HG03558 (cell line): ENCODE results near the gene TERT.
"Not testable (repeated sequence)": the region's sequence is repeated elsewhere in the genome, so short reads cannot be mapped to it uniquely, and the experiment has no call there.

Source experiments
- ATAC-seq: cut with Tn5 transposase; IDR thresholded peaks from one replicate; pipeline ENCODE4 v1.9.1; 2021; ENCODE audit warnings: moderate number of reproducible peaks; ENCODE audit not compliant: unreplicated experiment; ENCODE audit errors: extremely low read depth

Gene TERT

DNA sequence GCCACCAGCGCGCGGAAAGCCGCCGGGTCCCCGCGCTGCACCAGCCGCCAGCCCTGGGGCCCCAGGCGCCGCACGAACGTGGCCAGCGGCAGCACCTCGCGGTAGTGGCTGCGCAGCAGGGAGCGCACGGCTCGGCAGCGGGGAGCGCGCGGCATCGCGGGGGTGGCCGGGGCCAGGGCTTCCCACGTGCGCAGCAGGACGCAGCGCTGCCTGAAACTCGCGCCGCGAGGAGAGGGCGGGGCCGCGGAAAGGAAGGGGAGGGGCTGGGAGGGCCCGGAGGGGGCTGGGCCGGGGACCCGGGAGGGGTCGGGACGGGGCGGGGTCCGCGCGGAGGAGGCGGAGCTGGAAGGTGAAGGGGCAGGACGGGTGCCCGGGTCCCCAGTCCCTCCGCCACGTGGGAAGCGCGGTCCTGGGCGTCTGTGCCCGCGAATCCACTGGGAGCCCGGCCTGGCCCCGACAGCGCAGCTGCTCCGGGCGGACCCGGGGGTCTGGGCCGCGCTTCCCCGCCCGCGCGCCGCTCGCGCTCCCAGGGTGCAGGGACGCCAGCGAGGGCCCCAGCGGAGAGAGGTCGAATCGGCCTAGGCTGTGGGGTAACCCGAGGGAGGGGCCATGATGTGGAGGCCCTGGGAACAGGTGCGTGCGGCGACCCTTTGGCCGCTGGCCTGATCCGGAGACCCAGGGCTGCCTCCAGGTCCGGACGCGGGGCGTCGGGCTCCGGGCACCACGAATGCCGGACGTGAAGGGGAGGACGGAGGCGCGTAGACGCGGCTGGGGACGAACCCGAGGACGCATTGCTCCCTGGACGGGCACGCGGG is at the start of gene TERT:
TERT (minus strand) TSS at position 234 of the 815 bp plus-strand sequence; CDS start at position 155, 79 bp downstream.
- ATAC-seq: no peak

DNA sequence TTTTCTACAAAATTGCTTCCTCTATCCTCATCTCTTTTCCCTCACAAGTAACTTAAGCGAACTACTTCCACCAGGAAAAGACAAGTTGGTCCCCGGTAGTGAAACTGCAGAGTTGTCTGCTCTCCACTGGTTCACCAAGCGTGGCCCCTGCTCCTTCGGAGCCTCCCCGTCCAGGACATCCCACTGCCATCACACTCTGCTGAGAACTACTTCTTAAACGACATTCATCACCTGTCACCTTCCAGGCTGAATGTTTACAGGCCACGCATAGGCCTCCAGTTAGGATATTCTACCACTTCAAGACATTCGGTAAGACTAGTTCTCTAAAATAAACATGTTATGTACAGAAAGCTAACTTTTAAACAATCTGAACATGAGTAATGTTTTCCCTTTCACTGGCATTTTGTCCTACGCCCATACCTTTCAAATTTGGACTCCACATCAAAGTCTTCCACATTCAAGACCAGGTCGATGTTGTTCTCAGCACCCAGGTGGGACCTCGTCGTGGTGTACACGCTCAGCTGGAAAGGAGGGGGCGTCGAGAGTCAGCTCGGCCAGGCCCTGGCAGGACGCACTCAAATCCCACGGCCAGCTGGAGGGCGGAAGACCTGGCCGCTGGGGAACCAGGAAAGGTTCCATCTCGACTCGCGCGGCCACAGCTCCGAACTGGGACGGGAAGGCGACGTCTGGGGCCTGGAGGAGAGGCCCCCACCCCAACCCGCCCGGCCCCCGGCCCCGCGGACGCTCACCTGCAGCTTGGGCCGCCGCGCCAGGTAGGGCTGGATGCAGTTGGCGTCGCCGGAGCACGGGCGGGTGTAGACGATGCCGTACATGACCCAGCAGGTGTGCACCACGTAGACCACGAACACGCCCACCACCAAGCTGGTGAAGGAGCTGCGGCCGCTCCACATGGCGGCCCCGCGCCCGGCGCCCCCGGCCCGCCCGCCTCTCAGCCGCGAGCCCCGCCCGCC is 49.3 kb upstream of the TERT start:
- no peak for ATAC-seq

DNA sequence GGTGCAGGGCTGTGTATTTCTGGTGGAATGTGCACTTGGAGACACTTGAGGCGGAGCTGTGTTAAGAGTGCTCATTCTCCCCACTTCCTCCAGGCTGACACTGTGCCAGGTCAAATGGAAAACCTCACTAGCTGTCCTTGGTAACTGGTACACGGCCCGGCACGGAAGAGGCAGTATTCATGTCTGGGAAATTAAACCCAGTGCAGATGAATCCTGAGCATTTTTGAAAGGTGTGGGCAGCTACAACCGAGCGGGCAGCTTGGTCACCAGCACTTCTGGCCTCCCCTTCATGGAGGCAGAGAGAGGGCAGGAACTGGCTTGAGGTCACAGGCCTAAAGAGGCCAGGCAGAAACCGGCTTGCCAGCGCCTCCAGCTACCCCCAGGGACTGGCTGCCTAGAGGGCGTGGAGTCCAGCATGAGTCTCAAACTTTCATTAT is 48.5 kb upstream of the TERT start:
- no peak for ATAC-seq

DNA sequence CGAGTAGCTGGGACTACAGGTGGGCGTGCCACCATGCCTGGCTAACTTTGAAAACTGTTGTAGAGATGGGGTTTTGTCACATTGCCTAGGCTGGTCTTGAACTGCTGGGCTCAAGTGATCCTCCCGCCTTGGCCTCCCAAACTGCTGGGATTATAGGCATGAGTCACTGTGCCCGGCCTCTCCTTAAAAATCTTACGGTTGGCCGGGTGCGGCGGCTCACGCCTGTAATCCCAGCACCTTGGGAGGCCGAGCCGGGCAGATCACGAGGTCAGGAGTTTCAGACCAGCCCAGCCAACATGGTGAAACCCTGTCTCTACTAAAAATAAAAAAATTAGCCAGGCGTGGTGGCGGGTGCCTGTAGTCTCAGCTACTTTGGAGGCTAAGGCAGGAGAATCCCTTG is 47.8 kb upstream of the TERT start:
- not testable (repeated sequence) for ATAC-seq

DNA sequence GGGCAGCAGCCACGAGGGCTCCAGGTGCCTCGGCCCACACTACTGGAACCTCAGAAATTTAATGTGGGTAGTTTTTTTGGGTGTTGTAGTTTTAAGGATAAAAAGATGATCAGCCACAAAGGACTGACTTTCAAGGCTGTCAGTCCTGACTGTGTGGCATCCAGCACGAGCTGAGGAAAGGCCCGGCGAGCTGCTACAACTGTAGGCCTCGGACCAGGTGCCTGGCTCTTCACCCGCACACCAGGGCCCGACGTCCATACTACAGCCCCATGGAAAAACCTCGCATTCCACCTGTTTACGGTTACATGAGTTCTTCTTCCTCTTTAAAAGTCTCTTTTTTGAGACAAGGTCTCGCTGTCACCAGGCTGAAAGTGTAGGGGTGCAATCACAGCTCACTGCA is 47.4 kb upstream of the TERT start:
- no peak for ATAC-seq

DNA sequence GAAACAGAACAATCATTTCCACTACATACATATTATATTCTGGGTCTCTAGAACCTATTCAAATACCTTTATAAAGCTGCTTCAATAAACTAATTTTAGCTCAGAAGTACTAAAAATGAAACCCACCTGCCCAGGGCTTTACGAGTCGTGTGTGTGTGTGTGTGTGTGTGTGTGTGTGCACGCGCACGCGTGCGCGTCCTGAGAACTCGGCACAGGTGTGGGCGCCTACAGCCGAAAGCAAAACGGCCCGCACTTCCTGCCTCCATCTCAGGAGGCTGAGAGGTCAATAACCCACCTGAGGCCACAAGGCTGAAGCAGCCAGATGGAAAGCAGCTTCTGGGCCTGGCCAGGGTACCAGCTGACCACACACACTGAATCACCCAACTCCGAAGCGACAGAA is 47.0 kb upstream of the TERT start:
- ATAC-seq: no peak

DNA sequence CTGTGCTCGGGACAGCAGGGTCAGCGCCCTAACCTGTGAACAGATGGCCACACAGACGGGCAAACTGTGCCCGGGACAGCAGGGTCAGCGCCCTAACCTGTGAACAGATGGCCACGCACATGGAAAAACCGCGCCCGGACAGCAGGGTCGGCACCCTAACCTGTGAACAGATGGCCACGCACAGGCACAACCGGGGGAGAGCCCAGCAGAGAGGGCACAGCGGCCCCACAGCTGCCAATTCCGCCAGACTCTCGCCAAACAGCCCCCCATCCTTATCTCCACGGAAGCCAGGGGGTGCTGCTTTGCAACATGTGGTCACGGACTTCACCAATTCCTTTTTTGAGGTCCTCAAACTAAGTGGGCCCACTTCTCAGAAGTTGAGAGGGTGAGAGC is 44.9 kb upstream of the TERT start:
- ATAC-seq: not testable (repeated sequence)

DNA sequence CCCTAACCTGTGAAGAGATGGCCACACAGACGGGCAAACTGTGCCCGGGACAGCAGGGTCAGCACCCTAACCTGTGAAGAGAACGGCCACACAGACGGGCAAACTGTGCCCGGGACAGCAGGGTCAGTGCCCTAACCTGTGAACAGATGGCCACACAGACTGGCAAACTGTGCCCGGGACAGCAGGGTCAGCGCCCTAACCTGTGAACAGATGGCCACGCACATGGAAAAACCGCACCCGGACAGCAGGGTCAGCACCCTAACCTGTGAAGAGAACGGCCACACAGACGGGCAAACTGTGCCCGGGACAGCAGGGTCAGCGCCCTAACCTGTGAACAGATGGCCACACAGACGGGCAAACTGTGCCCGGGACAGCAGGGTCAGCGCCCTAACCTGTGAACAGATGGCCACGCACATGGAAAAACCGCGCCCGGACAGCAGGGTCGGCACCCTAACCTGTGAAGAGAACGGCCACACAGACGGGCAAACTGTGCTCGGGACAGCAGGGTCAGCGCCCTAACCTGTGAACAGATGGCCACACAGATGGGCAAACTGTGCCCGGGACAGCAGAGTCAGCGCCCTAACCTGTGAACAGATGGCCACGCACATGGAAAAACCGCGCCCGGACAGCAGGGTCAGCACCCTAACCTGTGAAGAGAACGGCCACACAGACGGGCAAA is 44.4 kb upstream of the TERT start:
- ATAC-seq: not testable (repeated sequence)

DNA sequence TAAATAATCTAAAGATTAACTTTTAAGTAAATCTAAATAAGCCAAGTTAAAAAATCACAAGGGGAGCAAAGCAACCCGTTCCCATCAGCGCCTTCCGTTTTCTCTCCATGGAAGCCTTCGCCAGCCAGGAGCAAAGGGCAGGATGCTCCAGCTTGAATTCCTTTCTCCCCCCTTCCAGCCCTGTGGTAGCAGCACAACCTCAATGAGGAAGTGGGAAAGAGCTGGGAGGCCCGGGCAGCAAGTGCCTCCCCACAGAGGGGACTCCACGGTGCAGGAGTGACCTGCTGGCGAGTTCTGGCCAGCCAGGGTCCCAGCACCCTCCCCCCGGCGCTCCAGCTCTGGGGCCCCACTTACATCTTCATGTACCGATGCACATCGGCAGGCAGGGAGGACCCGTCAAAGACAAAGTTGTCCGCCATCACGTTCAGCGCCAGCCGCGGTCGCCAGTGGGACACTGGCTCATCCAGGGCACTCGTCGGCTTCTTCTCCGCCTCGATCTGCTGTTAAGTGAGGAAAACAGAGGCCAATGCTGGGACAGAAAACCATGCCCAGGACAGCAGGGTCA is 43.7 kb upstream of the TERT start:
- ATAC-seq: no peak

DNA sequence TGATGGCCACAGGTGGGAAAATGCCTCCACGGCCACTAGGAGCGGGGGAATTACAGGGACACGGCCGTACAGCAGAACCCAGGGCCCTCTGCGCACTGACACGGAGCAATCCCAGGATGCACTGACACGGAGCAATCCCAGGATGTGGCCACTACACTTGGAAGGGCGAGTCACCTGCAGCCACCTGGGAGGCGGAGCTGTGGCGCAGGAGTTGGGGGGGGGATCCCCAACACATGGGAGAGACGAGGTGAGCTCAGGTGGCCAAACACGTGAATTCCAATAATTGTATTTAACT is 43.3 kb upstream of the TERT start:
- ATAC-seq: no peak

DNA sequence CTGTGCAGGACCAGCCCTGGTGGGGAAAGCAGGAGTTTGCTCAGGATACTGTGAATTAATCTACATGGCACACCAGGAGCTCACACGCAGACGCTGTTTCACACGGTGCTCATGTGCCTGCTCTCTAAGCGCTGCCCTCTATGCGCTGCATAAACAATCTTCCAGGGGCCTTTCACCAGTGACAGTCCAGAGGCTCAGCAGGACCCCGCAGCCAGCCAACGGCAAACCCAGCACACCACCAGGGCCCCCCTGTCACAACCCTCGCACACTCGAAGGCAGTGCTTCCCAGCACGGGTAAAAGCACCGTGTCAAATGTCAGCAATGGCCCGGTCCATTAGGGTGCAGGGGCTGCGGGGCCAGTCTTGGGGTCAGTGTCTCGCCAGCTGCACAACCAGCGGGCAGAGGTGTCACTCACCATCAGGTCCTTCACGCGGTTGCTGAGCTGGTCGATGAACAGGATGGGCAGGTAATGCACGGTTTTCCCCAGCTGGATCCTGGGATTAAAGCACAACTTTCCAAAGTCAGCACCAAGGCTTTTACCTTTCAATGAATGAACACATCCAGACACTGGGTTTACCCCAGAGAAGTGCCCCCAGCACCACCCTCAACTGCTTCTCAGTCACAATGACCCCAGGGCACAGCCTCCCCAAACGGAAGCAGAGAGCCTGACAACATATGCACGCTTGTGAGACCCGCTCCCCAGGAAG is 42.8 kb upstream of the TERT start:
- ATAC-seq: no peak

DNA sequence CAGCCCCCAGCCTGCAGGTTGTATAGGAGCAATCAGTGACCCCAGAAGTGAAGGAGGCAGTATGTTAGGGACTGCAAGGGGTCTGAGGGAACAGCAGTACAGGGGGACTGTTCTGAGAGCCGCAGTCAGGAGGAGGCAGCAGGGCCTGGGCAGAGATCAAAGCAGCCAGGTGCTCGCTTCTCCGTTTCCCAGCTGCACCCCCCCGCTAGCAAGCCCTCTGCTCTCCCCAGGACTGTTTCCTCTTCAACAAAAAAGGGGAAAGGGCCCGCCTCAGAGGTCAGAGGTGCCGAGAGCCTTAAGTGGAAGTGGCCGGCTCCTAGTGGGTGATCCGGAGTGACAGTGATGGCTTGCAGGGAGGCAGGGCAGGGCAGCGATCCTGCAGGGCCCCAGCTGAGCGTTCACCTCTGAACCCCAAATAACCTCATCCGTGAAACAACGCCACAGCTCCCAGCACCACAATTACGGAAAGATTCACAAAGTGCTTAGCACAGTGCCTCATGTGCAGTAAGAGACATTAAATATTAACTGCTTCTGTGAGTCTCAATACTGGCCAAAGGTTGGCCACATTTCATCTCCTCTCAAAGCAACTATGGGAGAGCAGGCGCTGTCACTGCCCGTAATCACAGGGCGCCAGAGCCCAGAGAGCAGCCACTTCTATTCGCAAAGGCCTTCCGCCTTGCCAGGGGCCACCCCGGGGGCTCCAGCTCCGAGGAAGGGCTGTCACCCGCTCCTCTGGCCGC is 42.1 kb upstream of the TERT start:
- no peak for ATAC-seq

DNA sequence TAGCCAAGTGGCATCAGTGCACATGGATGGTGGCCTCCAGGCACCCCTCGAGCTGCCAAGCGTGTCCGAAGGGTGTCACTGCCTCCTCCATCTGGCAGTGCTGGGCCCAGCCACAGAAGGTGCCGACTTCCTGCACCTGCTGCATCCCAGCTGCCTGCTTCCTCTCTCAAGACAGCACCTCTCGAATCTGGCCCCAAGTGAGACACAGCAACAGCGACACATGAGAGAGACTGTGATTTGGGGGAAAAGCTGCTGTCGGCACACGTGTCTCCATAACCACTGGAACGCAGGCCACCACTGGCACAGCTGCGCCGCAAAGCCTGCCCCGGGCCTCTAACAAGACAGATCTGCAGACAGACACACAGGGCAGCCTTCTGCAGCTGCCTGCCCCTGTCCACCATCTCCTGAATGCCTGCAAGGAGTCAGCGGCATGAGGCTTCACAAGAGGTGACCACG is 41.3 kb upstream of the TERT start:
- ATAC-seq: no peak

DNA sequence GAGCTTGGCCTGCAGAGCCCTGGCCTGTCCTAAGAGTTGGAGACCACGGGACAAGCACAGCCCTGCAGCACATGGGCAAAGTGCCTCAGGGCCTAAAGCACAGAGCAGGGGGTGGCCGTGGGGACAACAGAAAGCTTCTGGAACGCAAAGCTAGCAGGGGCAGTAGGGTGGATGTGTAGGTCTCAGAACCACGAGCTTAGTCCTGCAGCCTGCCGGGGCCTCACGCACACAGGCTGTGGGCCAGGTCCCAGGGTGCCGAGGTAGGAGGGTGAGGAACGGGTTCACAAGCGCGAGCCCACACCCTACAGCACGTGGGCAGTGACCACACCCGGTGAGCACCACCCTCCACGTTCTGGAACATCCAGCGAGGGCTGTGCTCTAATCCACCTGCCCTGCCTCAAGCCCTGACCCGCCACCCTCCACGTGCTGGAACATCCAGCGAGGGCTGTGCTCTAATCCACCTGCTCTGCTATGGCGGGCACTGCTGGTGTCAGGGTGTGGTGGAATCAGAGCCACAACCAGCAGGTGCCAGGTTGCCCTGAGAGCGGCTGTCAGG is 40.8 kb upstream of the TERT start:
- ATAC-seq: no peak

DNA sequence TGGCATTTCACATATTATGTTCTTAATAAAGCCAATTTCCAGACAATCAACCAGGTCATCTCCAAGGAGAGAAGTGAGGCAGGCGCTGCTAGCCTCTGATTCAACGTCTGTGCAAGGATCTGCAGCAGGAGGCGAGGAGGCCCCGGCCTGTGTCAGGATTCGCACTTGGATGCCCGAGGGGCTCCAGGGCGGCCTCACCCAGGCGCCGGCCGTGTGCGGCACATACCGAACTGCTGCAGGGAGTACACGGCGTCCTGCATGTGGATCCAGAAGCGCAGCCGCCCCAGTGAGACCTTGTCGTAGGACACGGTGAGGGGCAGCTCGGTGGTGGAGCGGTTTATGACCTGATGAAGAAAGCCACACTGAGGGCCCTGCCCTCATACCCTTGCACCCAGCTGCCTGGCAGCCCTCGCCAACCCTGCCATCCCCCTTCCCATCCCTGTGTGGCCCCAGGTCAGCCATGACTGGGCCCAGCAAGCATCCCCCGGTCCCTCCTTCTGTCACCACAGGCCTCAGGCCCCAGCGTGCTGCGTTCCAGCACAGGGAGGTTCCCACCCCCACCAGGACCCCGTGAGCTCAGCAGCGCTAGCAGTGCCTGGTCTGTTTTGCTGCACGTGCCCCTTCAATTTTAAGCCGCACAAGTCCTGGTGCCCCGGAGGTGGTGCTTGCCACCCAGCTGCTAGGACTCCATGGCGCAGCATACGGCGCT is 40.1 kb upstream of the TERT start:
- ATAC-seq: no peak

DNA sequence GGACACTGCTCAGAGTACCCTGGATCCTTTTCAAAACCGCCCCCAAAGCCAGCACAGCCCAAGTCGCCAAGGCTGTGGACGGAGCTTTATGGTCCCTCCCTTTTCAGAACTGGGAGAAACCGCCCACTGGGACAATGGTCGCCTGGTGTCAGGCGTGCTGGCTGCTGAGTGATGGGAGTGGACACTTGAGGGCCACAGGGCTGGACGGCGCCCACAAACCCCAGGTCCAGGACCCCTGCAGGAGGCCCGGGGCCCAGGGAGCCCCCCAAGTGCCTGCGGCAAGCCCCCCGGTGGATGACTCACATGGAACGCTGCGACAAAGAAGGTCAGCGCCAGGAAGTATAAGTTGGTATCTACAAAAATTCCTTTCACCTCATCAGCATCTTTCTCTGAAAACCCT is 39.1 kb upstream of the TERT start:
- ATAC-seq: no peak

DNA sequence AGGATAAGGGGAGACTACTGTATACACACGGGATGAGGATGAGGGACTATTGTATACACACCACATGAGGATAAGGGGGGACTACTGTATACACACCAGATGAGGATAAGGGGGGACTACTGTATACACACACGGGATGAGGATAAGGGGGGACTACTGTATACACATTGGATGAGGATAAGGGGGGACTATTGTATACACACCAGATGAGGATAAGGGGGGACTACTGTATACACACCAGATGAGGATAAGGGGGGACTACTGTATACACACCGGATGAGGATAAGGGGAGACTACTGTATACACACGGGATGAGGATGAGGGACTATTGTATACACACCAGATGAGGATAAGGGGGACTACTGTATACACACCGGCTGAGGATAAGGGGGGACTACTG is 38.4 kb upstream of the TERT start:
- ATAC-seq: not testable (repeated sequence)

DNA sequence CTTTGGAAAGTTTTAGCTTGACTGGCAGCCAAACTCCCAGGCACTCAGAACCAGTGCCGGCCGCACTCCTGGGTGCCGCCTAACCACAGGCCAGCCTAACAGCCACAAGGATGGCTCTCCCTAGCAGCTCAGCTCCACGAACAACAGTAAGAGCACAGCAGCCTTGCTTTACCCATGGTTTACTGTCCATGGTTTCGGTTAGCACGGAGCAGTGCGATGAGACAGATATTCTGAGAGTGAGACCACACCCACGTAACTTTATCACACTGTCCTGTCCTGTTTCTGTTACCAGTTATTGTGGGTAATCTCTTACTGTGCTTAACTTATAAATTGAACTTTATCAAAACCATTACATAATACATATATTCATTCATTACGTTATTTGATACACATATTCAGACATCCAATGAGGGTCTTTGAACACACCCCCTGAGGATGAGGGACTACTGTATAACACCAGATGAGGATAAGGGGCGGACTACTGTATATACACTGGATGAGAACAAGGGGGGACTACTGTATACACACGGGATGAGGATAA is 37.7 kb upstream of the TERT start:
- ATAC-seq: no peak
